Measurements from ENCODE around the gene LILRB4.

DNA sequence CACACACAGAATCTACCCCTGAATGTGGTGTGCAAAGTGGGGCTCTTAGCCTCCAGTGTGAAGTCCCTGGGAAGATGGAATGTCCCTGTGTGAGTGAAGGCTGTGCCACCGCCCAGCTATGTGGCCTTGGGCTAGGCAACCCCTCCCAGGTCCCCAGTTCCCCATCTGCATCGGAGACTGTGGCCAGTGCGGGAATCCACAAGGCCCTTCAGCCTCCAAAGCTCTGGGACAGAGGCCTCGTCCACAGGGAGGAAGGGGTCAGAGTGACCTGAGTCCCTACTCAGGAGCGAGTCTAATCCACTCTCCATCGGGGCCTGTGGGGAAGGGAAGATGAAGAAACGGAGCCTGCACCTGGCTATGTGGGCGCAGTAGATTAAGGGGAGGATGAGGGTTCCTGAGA lies 42.1 kb downstream of the LILRB4 start:
- TF ChIP-seq POLR2AphosphoS5 (IDR thresholded peaks at IDR 0.05; ENCODE audit: low read depth, low read length) (no peak), TAF1 (IDR thresholded peaks at IDR 0.05; ENCODE audit: borderline replicate concordance, insufficient read depth, low read length) (no peak), SIN3A (IDR thresholded peaks at IDR 0.05; ENCODE audit: borderline replicate concordance, insufficient read depth, low read length) (no peak)
- TF ChIP-seq, protein P1, sequence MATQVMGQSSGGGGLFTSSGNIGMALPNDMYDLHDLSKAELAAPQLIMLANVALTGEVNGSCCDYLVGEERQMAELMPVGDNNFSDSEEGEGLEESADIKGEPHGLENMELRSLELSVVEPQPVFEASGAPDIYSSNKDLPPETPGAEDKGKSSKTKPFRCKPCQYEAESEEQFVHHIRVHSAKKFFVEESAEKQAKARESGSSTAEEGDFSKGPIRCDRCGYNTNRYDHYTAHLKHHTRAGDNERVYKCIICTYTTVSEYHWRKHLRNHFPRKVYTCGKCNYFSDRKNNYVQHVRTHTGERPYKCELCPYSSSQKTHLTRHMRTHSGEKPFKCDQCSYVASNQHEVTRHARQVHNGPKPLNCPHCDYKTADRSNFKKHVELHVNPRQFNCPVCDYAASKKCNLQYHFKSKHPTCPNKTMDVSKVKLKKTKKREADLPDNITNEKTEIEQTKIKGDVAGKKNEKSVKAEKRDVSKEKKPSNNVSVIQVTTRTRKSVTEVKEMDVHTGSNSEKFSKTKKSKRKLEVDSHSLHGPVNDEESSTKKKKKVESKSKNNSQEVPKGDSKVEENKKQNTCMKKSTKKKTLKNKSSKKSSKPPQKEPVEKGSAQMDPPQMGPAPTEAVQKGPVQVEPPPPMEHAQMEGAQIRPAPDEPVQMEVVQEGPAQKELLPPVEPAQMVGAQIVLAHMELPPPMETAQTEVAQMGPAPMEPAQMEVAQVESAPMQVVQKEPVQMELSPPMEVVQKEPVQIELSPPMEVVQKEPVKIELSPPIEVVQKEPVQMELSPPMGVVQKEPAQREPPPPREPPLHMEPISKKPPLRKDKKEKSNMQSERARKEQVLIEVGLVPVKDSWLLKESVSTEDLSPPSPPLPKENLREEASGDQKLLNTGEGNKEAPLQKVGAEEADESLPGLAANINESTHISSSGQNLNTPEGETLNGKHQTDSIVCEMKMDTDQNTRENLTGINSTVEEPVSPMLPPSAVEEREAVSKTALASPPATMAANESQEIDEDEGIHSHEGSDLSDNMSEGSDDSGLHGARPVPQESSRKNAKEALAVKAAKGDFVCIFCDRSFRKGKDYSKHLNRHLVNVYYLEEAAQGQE (IDR thresholded peaks at IDR 0.05; ENCODE audit: insufficient read depth in 1 of 2, low read depth in 2 of 2, low read length in 2 of 2), result no peak

Measured in PFSK-1 (cell line).